GM15510 (cell line): ENCODE data around the gene POU6F2.

Source experiments
- POLR2A ChIP-seq: IDR thresholded peaks from 3 replicates; pipeline ENCODE4 v1.6.1; 2011; ENCODE audit warnings: borderline replicate concordance; ENCODE audit not compliant: insufficient read length; ENCODE audit errors: extremely low read depth

Gene POU6F2

GRCh38 chr7:39375874-39376190, 398.1 kb downstream of the POU6F2 start:
- TF ChIP-seq POLR2A: no peak

GRCh38 chr7:39379416-39379815, 401.7 kb downstream of the POU6F2 start:
- TF ChIP-seq POLR2A: no peak

GRCh38 chr7:39383136-39383535, 405.4 kb downstream of the POU6F2 start:
- no peak for TF ChIP-seq POLR2A

GRCh38 chr7:39384386-39384785, 406.7 kb downstream of the POU6F2 start:
- no peak for TF ChIP-seq POLR2A

GRCh38 chr7:39386718-39387117, 409.0 kb downstream of the POU6F2 start:
- TF ChIP-seq POLR2A: no peak

DNA sequence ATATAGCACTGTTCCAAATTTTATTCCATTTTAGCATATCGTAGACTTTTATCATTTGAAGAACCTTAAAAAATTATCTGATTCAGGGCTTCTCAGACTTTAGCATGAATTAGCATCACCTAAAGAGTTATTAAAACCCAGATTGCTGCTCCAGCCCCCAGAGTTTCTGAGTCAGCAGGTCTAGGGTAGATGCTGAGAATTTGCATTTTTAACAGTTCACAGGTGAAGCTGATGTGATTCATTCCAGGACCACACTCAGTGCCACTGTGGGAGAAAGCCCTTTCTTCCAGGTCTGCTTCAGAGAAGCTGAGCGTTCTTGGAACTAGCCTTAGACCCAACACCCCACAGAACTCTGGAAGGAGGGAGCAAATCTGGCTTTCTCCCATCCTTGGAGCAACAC, 414.4 kb downstream of the POU6F2 start:
- TF ChIP-seq POLR2A: no peak

GRCh38 chr7:39394105-39394680, 416.5 kb downstream of the POU6F2 start:
- TF ChIP-seq POLR2A: no peak

DNA sequence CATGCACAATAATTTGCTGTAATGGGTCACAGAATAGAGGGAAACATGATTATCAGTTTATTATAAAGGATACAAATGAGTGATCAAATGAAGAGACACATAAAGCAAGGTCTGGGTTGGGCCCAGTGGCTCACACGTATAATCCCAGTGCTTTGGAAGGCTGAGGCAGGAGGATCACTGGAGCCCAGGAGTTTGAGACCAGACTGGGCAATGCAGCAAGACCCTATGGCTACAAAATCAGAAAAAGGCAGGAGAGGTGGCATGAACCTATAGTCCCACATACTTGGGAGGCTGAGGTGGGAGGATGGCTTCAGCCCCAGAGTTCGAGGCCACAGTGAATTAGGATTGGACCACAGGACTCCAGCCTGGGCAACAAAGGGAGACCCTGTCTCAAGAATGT, 421.7 kb downstream of the POU6F2 start:
- no peak for TF ChIP-seq POLR2A

DNA sequence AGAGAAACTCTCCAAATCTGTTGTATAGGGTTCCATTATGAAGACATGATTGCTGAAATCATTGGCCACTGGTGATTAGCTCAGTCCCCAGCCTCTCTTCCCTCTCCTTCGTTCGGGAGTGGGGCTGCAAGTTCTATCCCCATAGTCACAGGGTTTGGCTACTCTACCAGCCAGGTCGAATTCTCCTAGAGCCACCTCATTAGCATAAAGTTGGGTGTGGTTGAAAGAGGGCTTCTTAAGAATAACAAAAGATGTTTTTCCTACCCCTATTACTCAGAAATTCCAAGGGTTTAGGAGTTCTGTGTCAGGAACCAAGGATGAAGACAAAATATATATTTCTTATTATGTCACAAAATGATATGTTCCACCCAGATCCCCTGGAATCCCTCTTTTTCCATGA, 422.3 kb downstream of the POU6F2 start:
- TF ChIP-seq POLR2A: no peak

DNA sequence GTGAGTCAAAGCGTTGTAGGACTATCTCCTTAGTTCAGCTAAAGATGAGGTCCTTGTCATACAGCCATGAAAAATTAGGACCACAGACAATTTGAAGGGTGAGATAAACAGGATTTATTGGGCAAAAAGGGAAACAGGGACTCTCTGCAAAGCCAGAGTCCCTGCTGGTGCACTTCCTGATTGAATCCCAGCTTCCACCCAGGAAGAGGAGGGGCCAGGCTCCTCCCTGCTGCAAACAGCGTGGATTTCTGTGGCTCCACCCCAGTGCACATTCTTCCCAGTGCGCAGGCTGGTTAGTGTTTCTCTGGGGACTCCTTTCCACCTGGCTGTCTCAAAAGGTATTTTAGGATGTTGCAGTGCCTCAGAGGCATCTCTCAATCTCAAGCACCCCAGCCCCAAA, 423.1 kb downstream of the POU6F2 start:
- no peak for TF ChIP-seq POLR2A

GRCh38 chr7:39402034-39402433, 424.3 kb downstream of the POU6F2 start:
- no peak for TF ChIP-seq POLR2A

- no peak for TF ChIP-seq POLR2A
Observed at GRCh38 chr7:39404907-39405306, 427.2 kb downstream of the POU6F2 start.

DNA sequence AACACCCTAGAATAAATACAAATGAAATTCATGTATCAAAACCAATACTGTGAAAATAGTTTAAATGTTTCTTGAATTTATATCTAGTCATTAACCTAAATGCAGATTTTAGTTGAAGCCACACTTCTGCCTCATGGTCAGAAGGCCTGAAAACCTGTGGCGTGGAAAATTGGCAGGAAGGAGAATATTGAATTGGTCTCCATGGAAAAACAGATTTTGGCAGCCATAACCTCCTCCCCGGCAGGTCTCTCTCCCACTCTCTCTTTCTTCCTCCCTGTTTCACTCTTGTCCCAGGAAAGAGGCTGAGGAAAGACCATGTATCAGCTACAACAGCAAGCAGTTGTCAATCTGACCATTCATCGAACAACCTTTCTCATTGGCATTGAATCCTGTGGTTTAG, 427.9 kb downstream of the POU6F2 start:
- no peak for TF ChIP-seq POLR2A

DNA sequence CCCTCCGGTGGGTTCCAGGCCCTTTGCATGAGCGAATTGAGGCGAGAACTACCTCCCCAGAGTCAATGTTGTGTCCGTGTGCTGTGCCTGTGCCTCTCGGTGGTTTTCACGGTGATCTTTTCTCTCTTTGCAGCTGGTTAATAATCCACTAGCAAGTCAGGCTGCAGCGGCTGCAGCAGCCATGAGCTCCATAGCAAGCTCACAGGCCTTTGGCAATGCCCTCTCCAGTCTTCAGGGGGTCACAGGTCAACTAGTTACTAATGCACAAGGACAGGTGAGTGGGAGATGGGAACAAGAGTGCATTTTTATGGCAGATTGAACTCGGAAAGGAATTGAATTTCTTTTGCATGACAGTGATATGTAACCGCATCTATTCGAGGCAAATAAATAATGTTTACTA, 428.8 kb downstream of the POU6F2 start:
- no peak for TF ChIP-seq POLR2A

GRCh38 chr7:39407137-39407536, 429.4 kb downstream of the POU6F2 start:
- TF ChIP-seq POLR2A: no peak

DNA sequence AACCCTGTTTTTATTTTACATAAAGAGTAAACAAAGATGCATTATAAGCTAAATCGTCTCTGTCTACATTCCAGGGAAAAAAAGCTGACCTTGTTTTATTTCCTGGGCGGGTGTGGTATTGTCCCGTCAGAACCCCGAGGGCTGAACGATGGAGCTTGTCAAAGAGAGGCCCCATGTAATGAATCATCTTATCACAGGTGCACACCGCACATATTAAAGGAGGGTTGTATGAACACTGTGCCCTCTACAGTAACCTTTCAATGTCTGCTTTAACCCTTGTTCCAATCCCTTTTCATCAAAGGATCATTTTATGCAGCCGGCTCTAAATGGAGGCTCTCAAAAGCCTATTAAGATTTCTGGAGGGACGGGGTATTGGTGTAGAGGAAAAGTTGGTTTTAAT, 430.0 kb downstream of the POU6F2 start:
- no peak for TF ChIP-seq POLR2A

DNA sequence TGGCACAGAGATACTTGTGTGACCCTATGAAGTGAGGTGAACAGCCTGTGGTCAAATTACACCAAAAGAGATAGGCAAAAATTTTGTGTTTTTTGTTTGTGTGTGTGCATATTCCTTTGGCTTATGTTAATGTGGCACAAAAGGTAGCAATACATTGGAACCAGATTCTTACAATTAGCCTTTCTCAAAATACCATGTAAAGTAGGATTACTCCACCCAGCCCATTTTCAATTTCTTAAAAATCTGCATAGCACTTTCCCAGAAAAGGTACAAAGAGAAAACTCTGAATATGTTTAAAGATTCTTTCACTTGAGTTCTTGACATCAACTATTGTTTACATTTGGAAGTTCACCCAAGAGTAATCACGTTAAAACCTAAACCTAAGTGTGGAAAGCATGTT, 431.2 kb downstream of the POU6F2 start:
- TF ChIP-seq POLR2A: no peak
